WERI-Rb-1 (cell line): ENCODE measurements around the gene UBA3.

Experiments
- DNase-seq: peaks from one replicate; pipeline ENCODE4 v3.0.0-alpha.2; 2020
- H3K27ac ChIP-seq: fragments of 250-450 bp; sonication (Bioruptor Pico); 2 replicates; pipeline ENCODE4 v1.5.1; 2020; ENCODE audit warnings: mild to moderate bottlenecking, moderate library complexity
- H3K27me3 ChIP-seq: fragments of 250-450 bp; sonication (Bioruptor Pico); 2 replicates; pipeline ENCODE4 v1.5.1; 2021; ENCODE audit warnings: mild to moderate bottlenecking, low read depth, moderate library complexity; ENCODE audit not compliant: insufficient read depth, severe bottlenecking
- H3K36me3 ChIP-seq: fragments of 250-450 bp; sonication (Bioruptor Pico); 2 replicates; pipeline ENCODE4 v1.5.1; 2020; ENCODE audit warnings: mild to moderate bottlenecking, moderate library complexity
- H3K4me3 ChIP-seq: 2 replicates; pipeline ENCODE4 v1.5.1; 2011; ENCODE audit warnings: low read depth, mild to moderate bottlenecking, control low read depth, low read length
- H3K9me3 ChIP-seq: fragments of 250-450 bp; sonication (Bioruptor Pico); 2 replicates; pipeline ENCODE4 v1.5.1; 2021; ENCODE audit warnings: mild to moderate bottlenecking, moderate library complexity; ENCODE audit not compliant: severe bottlenecking
- CTCF ChIP-seq: IDR thresholded peaks from 2 replicates; pipeline ENCODE4 v1.5.1; 2011; ENCODE audit warnings: low read depth, mild to moderate bottlenecking, control low read depth, inconsistent platforms, low read length

Gene UBA3

GRCh38 chr3:69121950-69122349, 41.8 kb upstream of the UBA3 start:
- Histone ChIP-seq H3K27me3 (no peaks in the 10 kb centered on the region), H3K36me3 (no peaks in the 10 kb centered on the region), H3K27ac (no peak overlapping the region), H3K9me3 (no peaks in the 10 kb centered on the region), H3K4me3 (no peak overlapping the region)
- TF ChIP-seq CTCF: no peak
- DNase-seq: no peak

- Histone ChIP-seq H3K27ac (no peak overlapping the region), H3K4me3 (no peak overlapping the region), H3K36me3 (no peaks in the 10 kb centered on the region), H3K27me3 (no peaks in the 10 kb centered on the region), H3K9me3 (no peaks in the 10 kb centered on the region)
- no peak for TF ChIP-seq CTCF
- DNase-seq: no peak
Measured at GRCh38 chr3:69121513-69121912, 41.3 kb upstream of the UBA3 start.

- peak; percentile 86 for TF ChIP-seq CTCF
- DNase-seq: peak; percentile 79
- no peak overlapping the region for H3K27ac ChIP-seq
- no peaks in the 10 kb centered on the region for H3K36me3 ChIP-seq
- H3K27me3 ChIP-seq: no peaks in the 10 kb centered on the region
- H3K4me3 ChIP-seq: no peak overlapping the region
- H3K9me3 ChIP-seq: no peaks in the 10 kb centered on the region
Measured at GRCh38 chr3:69120879-69121464, 40.8 kb upstream of the UBA3 start.

GRCh38 chr3:69119681-69120080, 39.5 kb upstream of the UBA3 start:
- no peak overlapping the region for H3K27ac ChIP-seq
- no peaks in the 10 kb centered on the region for H3K36me3 ChIP-seq
- no peaks in the 10 kb centered on the region for H3K27me3 ChIP-seq
- no peak for TF ChIP-seq CTCF
- H3K9me3 ChIP-seq: no peaks in the 10 kb centered on the region
- no peak overlapping the region for H3K4me3 ChIP-seq
- DNase-seq: no peak

- H3K4me3 ChIP-seq: no peak overlapping the region
Measured at GRCh38 chr3:69119138-69119537, 39.0 kb upstream of the UBA3 start.

More at GRCh38 chr3:69119138-69119537, 39.0 kb upstream of the UBA3 start:
- TF ChIP-seq CTCF: no peak
- no peaks in the 10 kb centered on the region for H3K36me3 ChIP-seq
- DNase-seq: no peak
- H3K9me3 ChIP-seq: no peaks in the 10 kb centered on the region
- no peaks in the 10 kb centered on the region for H3K27me3 ChIP-seq
- H3K27ac ChIP-seq: no peak overlapping the region
